Subcutaneous adipose tissue (tissue), 4 donors: ENCODE measurements around the gene NFIX. TPM values are rescaled to one million over a fixed set of nuclear protein-coding genes. Genes with fewer than 3 reads are reported as not detected.

ENCODE experiments used
- total RNA-seq, 4 donors: library from RNA; depleted of rRNA; stranded (reverse); fragments of >200 nt; gene quantifications; one replicate each; pipeline ENCODE4 v1.1.0, GENCODE V29; 2016
- TF ChIP-seq, protein P1 (sequence below): fragments of 450-650 bp; IDR thresholded peaks from one replicate; pipeline ENCODE4 v1.5.1; 2016; ENCODE audit warnings: low read depth, mild to moderate bottlenecking, control low read depth, antibody characterized with exemption, moderate library complexity

The NFIX gene
- total RNA-seq, 4 donors from 2014 or later, result 32.8 to 102 (median 47.0) TPM

DNA sequence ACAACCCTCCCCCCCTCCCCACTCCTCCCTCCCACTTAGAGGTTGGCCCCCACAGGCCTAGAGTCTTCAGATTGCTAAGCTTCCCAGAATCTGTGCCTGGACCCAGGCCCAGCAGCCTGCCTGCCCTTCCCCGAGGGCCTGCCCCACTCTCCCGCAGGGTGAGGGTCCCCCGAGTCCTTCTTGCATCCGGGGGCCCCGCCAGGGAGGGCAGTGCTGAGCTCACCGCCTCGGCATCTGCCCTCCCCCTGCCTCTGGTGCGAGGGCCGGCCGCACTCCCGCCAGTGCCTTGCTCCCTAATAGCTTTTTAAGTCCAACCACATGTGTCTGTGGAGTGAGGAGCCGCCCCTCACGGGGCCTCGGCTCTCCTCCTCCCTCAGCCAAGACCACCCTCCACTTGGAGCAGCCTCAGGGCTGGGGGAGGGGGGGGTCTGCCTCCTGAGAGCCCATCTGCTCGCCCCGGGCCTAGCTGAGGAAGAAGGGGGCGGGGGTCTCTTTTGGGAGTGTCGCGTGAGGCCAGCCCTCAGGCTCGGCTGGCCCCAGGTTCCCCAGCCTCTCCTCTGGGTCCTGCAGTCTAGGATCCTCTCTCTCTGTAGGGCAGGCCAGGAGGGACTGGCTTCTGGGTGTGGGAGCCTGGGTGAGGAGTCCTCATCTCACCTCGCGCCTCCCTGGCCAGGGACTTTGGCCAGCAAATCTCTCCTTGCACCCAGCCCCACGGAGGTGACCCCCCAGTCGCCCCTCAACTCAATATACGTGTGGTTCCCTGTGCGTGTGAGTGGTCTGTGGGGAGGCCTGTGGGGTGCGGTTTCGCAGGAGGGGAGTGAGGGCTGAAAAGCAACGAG, 60.2 kb downstream of the NFIX start:
- TF ChIP-seq, protein P1, sequence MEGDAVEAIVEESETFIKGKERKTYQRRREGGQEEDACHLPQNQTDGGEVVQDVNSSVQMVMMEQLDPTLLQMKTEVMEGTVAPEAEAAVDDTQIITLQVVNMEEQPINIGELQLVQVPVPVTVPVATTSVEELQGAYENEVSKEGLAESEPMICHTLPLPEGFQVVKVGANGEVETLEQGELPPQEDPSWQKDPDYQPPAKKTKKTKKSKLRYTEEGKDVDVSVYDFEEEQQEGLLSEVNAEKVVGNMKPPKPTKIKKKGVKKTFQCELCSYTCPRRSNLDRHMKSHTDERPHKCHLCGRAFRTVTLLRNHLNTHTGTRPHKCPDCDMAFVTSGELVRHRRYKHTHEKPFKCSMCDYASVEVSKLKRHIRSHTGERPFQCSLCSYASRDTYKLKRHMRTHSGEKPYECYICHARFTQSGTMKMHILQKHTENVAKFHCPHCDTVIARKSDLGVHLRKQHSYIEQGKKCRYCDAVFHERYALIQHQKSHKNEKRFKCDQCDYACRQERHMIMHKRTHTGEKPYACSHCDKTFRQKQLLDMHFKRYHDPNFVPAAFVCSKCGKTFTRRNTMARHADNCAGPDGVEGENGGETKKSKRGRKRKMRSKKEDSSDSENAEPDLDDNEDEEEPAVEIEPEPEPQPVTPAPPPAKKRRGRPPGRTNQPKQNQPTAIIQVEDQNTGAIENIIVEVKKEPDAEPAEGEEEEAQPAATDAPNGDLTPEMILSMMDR, result no peak

DNA sequence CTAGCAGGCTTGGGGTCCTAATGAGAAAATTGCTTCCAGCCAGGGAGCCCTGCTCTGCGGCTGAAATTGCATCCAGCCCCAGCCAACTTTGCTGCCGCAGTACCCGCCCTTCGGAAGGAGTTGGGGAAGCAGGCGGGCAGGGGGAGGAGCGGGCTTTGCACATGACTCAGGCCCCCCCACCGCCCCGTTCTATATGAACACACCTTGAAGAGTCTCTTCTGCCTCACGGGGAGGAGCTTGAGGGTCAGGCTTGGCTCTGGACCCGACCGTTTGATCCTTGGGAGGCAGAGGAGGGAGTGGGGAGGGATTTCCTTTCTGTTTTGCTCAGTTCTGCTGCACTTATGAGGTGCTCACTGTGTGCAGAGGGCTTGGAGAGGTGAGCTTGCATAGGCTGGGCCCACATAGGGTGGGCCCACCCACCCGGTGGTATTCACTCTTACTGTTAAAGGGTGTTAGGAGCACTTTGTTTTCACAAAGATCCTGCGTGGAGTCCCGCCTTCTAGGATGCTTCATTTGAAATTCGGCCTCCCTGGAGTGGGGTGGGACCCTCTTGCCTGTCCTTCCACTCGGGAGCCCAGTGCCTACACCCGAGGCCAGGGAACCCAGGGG, 60.9 kb downstream of the NFIX start:
- TF ChIP-seq, protein P1, result no peak

DNA sequence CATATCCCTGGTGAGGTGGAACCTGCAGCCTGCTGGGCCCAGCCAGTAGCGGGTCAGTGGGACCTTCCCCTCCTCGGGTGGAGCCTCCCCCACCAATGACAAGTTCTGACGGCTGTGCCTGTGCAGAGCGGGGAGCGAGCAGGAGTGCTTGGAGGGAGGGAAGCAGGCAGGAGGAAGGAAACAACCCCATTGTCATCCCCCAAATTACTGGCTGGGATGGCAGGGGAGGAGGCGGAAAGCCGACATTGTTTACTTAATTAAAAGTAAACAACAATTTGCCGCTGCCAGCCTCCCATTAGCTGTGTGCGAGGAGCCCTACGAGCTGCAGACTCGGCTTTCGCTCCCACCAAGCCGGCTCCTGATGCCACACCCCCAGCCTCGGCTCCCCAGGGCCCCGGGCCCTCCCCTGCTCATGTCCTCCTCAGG, 61.9 kb downstream of the NFIX start:
- TF ChIP-seq, protein P1, result no peak

DNA sequence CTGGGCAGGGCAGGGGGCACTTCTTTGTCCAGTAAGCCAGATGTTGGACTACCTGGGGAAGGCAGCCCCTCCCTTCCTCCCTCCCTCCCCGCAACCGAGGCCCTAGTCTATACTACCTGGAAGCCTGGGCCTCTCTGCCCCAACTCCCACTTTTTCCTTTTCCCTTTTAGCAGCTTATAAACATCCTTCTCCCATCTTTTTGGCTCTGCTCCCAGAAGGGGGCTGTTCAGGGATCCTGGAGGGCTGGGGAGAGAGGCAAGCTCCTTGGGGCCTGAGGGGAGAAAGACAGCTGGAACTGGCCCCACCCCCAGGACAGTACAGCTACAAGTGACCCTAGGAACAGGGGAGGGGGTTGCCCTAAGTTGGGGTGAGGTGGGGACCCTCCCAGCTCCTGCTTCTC, 62.5 kb downstream of the NFIX start:
- TF ChIP-seq, protein P1, result no peak

DNA sequence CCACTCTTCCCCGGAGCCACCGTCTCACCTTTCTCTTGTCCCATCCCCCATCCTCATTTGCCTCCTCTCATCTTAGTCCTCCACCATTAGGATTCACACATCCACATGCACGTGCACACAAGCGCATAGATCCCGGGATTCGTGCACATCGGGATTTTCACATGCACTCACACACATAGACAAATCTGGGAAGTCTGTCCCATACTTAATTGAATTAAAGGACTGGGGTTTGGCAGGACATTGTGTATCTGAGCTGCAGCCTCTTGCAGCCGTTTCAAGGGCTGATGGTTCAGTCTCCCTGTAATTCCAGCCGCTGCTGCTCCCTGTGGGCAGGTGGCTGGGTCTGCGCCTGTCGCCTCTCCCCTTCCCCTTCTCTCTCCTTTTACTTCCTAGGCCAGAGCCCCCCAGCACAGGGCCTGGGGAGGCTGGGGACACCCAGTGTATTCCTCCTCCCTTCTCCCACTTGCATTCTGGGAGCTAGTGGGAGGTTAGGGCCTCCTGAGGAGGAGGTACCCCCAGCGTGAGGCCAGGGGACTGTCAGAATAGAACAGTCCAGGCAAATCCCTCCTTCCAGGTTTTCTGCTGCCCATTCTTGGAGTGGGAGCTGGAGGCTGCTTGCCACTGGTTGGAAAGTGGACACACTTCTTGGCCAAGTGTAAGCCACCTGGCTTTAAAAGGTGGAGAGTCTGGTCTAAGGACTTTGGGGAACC, 63.8 kb downstream of the NFIX start:
- TF ChIP-seq, protein P1, result no peak

DNA sequence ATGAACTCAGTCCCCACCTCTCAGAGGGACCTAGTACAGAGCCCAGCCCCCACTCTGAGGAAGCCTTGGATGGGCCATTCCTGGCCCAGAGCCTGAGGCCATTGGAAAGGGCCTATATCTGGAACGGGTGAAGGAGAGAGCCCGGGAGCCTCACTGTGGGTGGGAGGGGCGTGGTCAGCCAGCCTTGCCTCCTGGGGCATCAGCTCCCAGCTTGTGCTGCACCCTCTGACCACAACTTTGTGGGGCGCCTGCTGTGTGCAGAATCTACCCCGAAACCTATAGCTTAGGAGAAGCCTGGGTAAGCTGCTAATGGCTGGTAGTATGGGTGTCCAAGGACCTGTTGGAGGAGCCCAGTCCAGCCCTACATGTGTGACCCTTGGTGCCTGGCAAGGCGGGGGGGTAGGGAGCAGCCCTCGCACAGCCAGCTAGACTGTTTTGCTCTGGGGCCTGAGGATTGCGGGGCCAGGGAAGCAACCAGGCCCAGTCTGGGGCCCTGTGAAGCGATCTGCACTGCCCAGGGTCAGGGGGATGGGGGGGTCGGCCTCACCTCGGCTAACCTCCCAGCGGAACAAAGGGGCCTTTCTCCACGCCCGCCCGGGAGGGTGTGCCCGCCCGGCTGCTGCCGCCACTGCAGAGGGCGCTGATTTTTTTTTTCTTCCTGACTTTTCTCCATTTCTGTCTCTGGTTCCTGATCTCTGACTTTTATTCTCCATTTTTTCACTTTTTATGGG, 65.1 kb downstream of the NFIX start:
- TF ChIP-seq, protein P1, result no peak
